HG03060 (cell line): Measurements from ENCODE around the gene KLK3.
A peak's percentile ranks its signal among the peaks of the same experiment; 100 is the strongest.

Experiments used
- ATAC-seq: cut with Tn5 transposase; IDR thresholded peaks from one replicate; pipeline ENCODE4 v1.9.1; 2021; ENCODE audit warnings: low read depth, moderate number of reproducible peaks; ENCODE audit not compliant: unreplicated experiment

KLK3 gene

GRCh38 chr19:50896591-50897190, 42.0 kb downstream of the KLK3 start:
- ATAC-seq = peak; percentile 68

DNA sequence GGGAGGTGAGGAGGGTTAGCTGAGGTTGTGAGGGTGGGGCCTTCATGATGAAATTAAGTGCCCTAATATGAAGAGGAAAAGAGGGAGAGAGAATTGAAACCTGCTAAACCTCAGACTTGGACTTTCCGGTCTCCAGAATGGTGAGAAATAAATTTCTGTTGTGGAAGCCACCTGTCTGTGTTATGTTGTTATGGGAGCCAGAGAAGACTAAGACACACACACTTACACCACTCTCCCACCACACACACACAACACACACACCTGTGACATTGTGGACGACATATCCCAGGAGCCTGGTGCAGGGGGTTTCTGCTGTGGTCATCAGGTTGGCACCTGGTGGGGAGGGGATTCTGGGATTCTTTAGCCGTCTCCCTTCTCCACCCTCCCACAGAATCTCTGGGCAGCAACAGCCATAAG, 42.5 kb downstream of the KLK3 start:
- ATAC-seq = peak; percentile 20

GRCh38 chr19:50897612-50898011, 42.9 kb downstream of the KLK3 start:
- peak; percentile 9 for ATAC-seq

GRCh38 chr19:50898018-50898417, 43.3 kb downstream of the KLK3 start:
- no peak for ATAC-seq

DNA sequence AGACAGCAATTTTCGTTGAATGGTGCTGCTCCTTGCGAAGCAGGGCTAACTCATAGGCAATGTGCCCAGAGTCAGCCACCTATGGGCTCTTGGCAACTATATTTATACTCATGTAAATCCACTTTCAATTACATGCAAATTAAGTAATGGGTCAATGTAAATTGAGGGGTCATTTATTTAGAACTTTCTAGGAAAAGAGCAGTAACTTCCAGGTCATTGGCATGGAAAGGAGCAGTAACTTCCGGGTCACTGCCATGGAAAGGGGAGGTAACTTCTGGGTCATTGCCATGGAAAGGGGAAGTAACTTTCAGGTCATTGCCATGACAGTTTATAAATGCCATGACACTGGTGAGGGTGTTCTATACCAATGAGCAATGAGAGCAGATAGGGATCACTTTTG, 44.9 kb downstream of the KLK3 start:
- no peak for ATAC-seq

DNA sequence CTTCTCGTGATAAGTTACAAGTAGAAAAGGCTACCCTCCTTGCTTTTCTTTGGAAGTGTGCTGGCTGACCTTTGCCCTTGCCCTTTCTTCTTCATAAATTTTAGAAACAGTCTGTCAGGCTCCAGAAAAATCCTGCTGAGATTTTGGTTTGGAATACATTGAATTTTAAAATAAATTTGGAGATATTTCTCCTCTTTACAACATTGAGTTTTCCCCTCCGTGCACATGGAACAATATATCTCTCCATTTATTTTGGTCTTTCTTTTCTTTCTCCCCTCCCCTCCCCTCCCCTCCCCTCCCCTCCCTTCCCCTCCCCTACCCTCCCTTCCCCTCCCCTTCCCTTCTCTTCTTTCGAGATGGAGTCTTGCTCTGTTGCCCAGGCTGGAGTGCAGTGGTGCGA, 47.9 kb downstream of the KLK3 start:
- no peak for ATAC-seq

DNA sequence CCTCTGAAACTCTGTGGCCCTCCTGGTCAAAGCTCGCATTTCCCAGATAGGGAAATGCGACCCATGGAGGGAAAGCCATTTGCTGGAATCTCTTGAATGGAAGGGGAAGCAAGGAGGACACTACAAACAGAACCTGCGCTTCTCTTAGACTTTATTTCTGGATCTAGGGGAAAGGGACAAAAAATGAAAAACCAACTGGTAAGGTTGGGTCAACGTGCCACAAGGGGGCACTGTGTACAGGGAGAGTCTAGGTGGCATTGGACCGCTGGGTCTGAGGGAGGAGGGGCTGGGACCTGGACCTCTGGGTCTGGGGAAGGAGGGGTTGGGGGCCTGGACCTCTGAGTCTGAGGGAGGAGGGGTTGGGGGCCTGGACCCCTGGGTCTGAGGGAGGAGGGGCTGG, 51.5 kb downstream of the KLK3 start:
- ATAC-seq = no peak

DNA sequence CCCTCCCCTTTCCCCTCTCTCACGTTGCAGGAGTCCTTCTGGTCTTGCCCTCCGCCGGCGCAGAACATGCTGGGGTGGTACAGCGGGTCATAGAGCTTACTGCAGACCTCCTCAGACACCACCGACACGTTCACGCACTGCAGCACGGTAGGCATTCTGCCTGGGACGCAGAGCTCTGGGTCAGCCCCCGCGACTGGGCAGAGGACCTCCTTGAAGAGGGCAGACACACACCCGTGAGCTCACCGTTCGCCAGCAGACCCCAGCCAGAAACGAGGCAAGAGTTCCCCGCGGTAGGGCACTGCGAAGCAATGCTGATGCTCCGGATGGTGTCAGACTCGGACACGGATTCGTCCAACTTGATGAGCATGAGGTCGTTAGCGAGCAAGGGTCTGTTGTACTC, 53.6 kb downstream of the KLK3 start:
- ATAC-seq = no peak

GRCh38 chr19:50909240-50910070, 54.7 kb downstream of the KLK3 start:
- no peak for ATAC-seq
